CD4-positive, alpha-beta T cell (primary cell): ENCODE data around the gene FAM227A. TPM values are rescaled to one million over a fixed set of nuclear protein-coding genes. Genes with fewer than 3 reads are reported as not detected.

ENCODE experiments used
- ATAC-seq: fragments of 200-7000 bp; cut with Tn5 transposase; one replicate; pipeline ENCODE4 v1.10.0; 2022; ENCODE audit warnings: mild to moderate bottlenecking; ENCODE audit not compliant: poor library complexity
- CTCF ChIA-PET: fragments of 350-600 bp; sonication (Branson Sonifier 250); formaldehyde crosslinking; loops from one replicate; lab custom pipeline; 2021; ENCODE audit warnings: antibody characterized with exemption, inconsistent platforms; lab: Charles Lee
- POLR2A ChIA-PET: fragments of 350-600 bp; sonication (Branson Sonifier 250); formaldehyde crosslinking; loops from one replicate; lab custom pipeline; 2021; ENCODE audit warnings: antibody characterized with exemption, inconsistent platforms; lab: Charles Lee
- DNase-seq, 14 experiments: peaks; one replicate each; pipeline ENCODE4 v3.0.0-alpha.2; 2013 to 2020; ENCODE audit warnings: mixed read lengths in 2 of 14
- H3K27ac ChIP-seq, 2 donors: one replicate each; pipeline versions ENCODE4 v1.5.1 to v1.7.0; 2013; ENCODE audit warnings: low read length in 2 of 2, low read depth in 1 of 2, mild to moderate bottlenecking in 1 of 2
- H3K27me3 ChIP-seq, 2 experiments: 1 replicate in 1 of 2; 2 replicates in 1 of 2; pipeline versions ENCODE4 v1.6.1 to v1.7.0; 2013; ENCODE audit warnings: low read length in 2 of 2, control low read depth in 1 of 2, mild to moderate bottlenecking in 1 of 2, moderate library complexity in 1 of 2; ENCODE audit not compliant: insufficient read depth in 2 of 2, control insufficient read depth in 1 of 2
- H3K36me3 ChIP-seq: one replicate; pipeline ENCODE4 v1.6.1; 2013; ENCODE audit warnings: low read length, control low read depth; ENCODE audit not compliant: insufficient read depth
- H3K4me1 ChIP-seq: one replicate; pipeline ENCODE4 v1.6.1; 2013; ENCODE audit warnings: low read length, control low read depth; ENCODE audit not compliant: insufficient read depth
- H3K4me3 ChIP-seq: one replicate; pipeline ENCODE4 v1.5.1; 2013; ENCODE audit warnings: mild to moderate bottlenecking, low read length, moderate library complexity
- H3K9me3 ChIP-seq, 2 experiments: 1 replicate in 1 of 2; 2 replicates in 1 of 2; pipeline versions ENCODE4 v1.6.1 to v1.7.0; 2013; ENCODE audit warnings: low read length in 2 of 2, mild to moderate bottlenecking in 2 of 2, control low read depth in 1 of 2, moderate library complexity in 1 of 2; ENCODE audit not compliant: control insufficient read depth in 1 of 2, insufficient read depth in 1 of 2
- H3K27ac Mint-ChIP-seq: one replicate; pipeline ENCODE4 v1.8.0; 2020; ENCODE audit warnings: mixed read lengths
- H3K27me3 Mint-ChIP-seq: one replicate; pipeline ENCODE4 v1.8.0; 2021; ENCODE audit warnings: mixed read lengths
- H3K36me3 Mint-ChIP-seq: one replicate; pipeline ENCODE4 v1.8.0; 2021; ENCODE audit warnings: low read depth, mixed read lengths
- H3K4me1 Mint-ChIP-seq: one replicate; pipeline ENCODE4 v1.8.0; 2021; ENCODE audit warnings: low read depth, mixed read lengths
- H3K4me3 Mint-ChIP-seq: one replicate; pipeline ENCODE4 v1.8.0; 2020; ENCODE audit warnings: mild to moderate bottlenecking, mixed read lengths
- H3K9me3 Mint-ChIP-seq: one replicate; pipeline ENCODE4 v1.8.0; 2020; ENCODE audit warnings: mixed read lengths
- intact Hi-C, 2 experiments: fragments of 100-400 bp; cut with DNase I in 1 of 2; cut with micrococcal nuclease in 1 of 2; formaldehyde crosslinking; loops; one replicate each; pipeline versions ENCODE4 v1.15.1 to v1.9.0; 2023 to 2025; cut with DNase I, micrococcal nuclease
- total RNA-seq, 174 experiments: library from RNA in 2 of 174; stranded (reverse) in 2 of 174; gene quantifications; one replicate each; pipeline ENCODE4 v1.2.3 and lab custom pipeline; 2021 to 2026
- TF ChIP-seq, protein P1 (sequence below): fragments of 200-600 bp; IDR thresholded peaks from one replicate; pipeline ENCODE4 v1.8.0; 2022; ENCODE audit warnings: antibody characterized with exemption, mild to moderate bottlenecking

Gene FAM227A
- total RNA-seq, 2 experiments from 2014 or later: 0.34 to 0.91 TPM

DNA sequence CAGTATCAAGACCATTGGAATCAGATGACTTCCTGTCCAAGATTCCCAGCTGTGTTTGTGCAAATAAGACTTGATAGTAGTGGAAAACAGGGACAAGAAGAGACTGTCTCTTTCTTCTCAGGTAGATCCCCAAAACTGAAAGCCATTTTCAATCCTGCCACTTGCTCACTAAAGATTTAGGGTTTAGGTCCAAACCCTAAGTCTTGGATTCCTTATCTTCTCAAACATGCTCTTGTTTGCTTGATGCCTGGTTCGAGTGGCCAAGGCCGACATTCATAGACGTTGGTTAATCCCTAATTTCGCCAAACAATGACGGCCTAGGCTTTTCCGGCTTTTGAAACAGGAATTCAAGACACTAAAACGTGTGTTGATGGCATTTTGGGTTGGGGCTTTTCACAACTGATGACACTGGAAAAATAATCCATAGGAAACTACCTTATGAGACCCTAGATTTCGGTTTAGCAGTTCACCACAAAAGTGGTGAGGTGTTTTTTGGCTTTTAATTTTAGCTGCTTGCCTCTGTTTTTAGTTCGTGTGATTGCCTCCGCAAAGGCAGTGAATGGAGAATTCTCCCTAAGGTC lies 48.6 kb upstream of the FAM227A start:
- H3K27ac Mint-ChIP-seq: peak overlapping the region; percentile 93
- POLR2A ChIA-PET: interaction anchor here (0.7 to 6.3 kb wide), 11 partner anchors 8 to 652 kb away, joined by 3 to 97 read pairs (median 16); partner anchors contain the start of genes SUN2 and TOMM22
- H3K9me3 Mint-ChIP-seq: no peaks in the 10 kb centered on the region
- ATAC-seq (no peak), DNase-seq (no peak)
- H3K36me3 ChIP-seq: peaks cover 6% of the 10 kb centered on the region
- H3K9me3 ChIP-seq: no peaks in the 10 kb centered on the region
- peaks cover 66% of the 10 kb centered on the region for H3K4me1 Mint-ChIP-seq
- H3K4me3 ChIP-seq: peak overlapping the region; percentile 49
- H3K36me3 Mint-ChIP-seq: peaks cover 41% of the 10 kb centered on the region
- peaks cover 58% of the 10 kb centered on the region for H3K4me1 ChIP-seq
- intact Hi-C loops: loop anchor here (1.0 to 5.0 kb wide), 4 partner anchors 47 to 387 kb away; partner anchors contain the start of genes CBY1 (in 1 of the 2), CSNK1E (in 1 of the 2), DNAL4 (in 1 of the 2) and FAM227A (in 1 of the 2)
- H3K27me3 ChIP-seq: no peaks in the 10 kb centered on the region
- H3K27ac ChIP-seq: peak overlapping the region; percentile 32 to 67
- H3K27me3 Mint-ChIP-seq: peaks cover 5% of the 10 kb centered on the region
- TF ChIP-seq, protein P1, sequence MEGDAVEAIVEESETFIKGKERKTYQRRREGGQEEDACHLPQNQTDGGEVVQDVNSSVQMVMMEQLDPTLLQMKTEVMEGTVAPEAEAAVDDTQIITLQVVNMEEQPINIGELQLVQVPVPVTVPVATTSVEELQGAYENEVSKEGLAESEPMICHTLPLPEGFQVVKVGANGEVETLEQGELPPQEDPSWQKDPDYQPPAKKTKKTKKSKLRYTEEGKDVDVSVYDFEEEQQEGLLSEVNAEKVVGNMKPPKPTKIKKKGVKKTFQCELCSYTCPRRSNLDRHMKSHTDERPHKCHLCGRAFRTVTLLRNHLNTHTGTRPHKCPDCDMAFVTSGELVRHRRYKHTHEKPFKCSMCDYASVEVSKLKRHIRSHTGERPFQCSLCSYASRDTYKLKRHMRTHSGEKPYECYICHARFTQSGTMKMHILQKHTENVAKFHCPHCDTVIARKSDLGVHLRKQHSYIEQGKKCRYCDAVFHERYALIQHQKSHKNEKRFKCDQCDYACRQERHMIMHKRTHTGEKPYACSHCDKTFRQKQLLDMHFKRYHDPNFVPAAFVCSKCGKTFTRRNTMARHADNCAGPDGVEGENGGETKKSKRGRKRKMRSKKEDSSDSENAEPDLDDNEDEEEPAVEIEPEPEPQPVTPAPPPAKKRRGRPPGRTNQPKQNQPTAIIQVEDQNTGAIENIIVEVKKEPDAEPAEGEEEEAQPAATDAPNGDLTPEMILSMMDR: no peak
- peak overlapping the region; percentile 88 for H3K4me3 Mint-ChIP-seq
- CTCF ChIA-PET: no interaction called here

GRCh38 chr22:38700789-38701628 lies 44.8 kb upstream of the FAM227A start, which contains the start of gene JOSD1:
Gene JOSD1 (minus strand): TSS chr22:38700943. CDS start chr22:38699987, 956 bp downstream.
- Histone ChIP-seq H3K27ac (peak within 1 kb of the TSS; percentile 97 to 98), H3K4me3 (peak within 1 kb of the TSS; percentile 94), H3K27me3 (no peaks in the 10 kb centered on the region), H3K36me3 (peaks cover 2% of the 10 kb centered on the region), H3K9me3 (no peaks in the 10 kb centered on the region), H3K4me1 (peaks cover 60% of the 10 kb centered on the region)
- ATAC-seq (peak; percentile 28), DNase-seq (peak; percentile 95 to 100 (median 98))
- H3K4me3 Mint-ChIP-seq: peak within 1 kb of the TSS; percentile 100
- peaks cover 57% of the 10 kb centered on the region for H3K36me3 Mint-ChIP-seq
- intact Hi-C loops: loop anchor here (1.0 to 5.0 kb wide), 6 partner anchors 18 to 384 kb away; partner anchors contain the start of genes CBY1 (in 1 of the 2), CSNK1E (in 1 of the 2), DDX17 (in 1 of the 2) and DMC1 (in 1 of the 2)
- H3K27ac Mint-ChIP-seq: peak within 1 kb of the TSS; percentile 100
- H3K9me3 Mint-ChIP-seq: no peaks in the 10 kb centered on the region
- H3K27me3 Mint-ChIP-seq: peaks cover 5% of the 10 kb centered on the region
- H3K4me1 Mint-ChIP-seq: peaks cover 68% of the 10 kb centered on the region
- CTCF ChIA-PET: interaction anchor here (1.2 to 6.3 kb wide), 2 partner anchors 18 to 19 kb away, joined by 3 to 58 read pairs; partner anchors contain the start of gene TOMM22
- TF ChIP-seq, protein P1: no peak
- POLR2A ChIA-PET: interaction anchor here (1.2 to 4.9 kb wide), 6 partner anchors 9 to 130 kb away, joined by 3 to 66 read pairs (median 4); partner anchors contain the start of genes CBY1 and TOMM22

DNA sequence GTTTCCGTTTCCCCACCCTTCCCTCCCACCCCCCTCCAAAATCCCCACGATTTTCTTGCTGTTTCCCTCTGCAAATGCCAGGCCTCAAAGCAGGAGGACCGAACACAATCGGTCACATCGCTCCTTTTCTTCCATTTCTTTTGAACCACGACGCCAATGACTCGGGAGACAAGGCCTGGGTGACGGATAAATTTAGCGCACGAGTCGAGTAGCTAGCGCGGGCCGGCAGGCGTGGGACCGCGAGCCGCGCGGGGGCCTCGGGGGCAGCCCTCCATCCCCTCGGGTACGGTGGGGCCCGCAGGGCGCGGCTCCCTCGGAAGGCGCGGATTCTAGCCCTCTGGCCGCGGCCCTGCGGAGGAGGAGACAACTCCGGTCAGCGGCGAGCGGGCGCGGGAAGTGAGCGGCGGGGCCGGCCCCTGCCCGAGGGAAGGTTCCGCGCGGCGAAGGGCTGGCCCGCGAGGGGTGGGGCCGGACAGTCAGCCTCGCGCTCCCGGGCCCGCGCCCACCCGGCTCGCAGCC lies 44.1 kb upstream of the FAM227A start:
- no peaks in the 10 kb centered on the region for H3K9me3 Mint-ChIP-seq
- Histone ChIP-seq H3K27ac (peak overlapping the region; percentile 70 to 98), H3K4me1 (peaks cover 63% of the 10 kb centered on the region), H3K4me3 (peak overlapping the region; percentile 58), H3K9me3 (no peaks in the 10 kb centered on the region), H3K36me3 (peaks cover 2% of the 10 kb centered on the region), H3K27me3 (no peaks in the 10 kb centered on the region)
- peak overlapping the region; percentile 100 for H3K27ac Mint-ChIP-seq
- DNase-seq (peak in 2 of 14 experiments; percentile 33 to 65), ATAC-seq (no peak)
- peaks cover 53% of the 10 kb centered on the region for H3K36me3 Mint-ChIP-seq
- TF ChIP-seq, protein P1: no peak
- H3K4me1 Mint-ChIP-seq: peaks cover 63% of the 10 kb centered on the region
- ChIA-PET POLR2A (interaction anchor here (0.6 to 4.9 kb wide), 10 partner anchors 9 to 302 kb away, joined by 3 to 66 read pairs (median 4); partner anchors contain the start of genes CBY1, DDX17 and TOMM22), CTCF (interaction anchor here (1.1 to 6.3 kb wide), 2 partner anchors 18 to 54 kb away, joined by 3 to 58 read pairs; partner anchors contain the start of gene TOMM22)
- H3K4me3 Mint-ChIP-seq: peak overlapping the region; percentile 95
- intact Hi-C loops: loop anchor here (1.0 to 5.0 kb wide), 5 partner anchors 18 to 383 kb away; partner anchors contain the start of genes CBY1 (in 1 of the 2), CSNK1E (in 1 of the 2), DMC1 (in 1 of the 2) and FAM227A (in 1 of the 2)
- H3K27me3 Mint-ChIP-seq: peaks cover 5% of the 10 kb centered on the region
